GM06990 (cell line): ENCODE measurements around the gene GJA10.

Experiments used
- DNase-seq: peaks from one replicate; pipeline ENCODE4 v3.0.0-alpha.2; 2011; ENCODE audit not compliant: insufficient read length; ENCODE audit errors: extremely low read depth
- H3K27me3 ChIP-seq: replicated peaks from 2 replicates; pipeline ENCODE4 v1.6.0; 2011; ENCODE audit warnings: low read length; ENCODE audit not compliant: control insufficient read depth, insufficient read depth
- H3K36me3 ChIP-seq: 2 replicates; pipeline ENCODE4 v1.5.1; 2011; ENCODE audit warnings: low read length; ENCODE audit not compliant: control insufficient read depth, insufficient read depth
- H3K4me3 ChIP-seq: replicated peaks from 2 replicates; pipeline ENCODE4 v1.5.1; 2011; ENCODE audit warnings: low read depth, mild to moderate bottlenecking, control low read depth, low read length
- CTCF ChIP-seq: IDR thresholded peaks from 2 replicates; pipeline ENCODE4 v1.5.1; 2011; ENCODE audit warnings: low read length, control low read depth, mild to moderate bottlenecking, inconsistent platforms; ENCODE audit not compliant: insufficient read depth, poor library complexity, severe bottlenecking

Gene GJA10

GRCh38 chr6:89862698-89863097, 31.6 kb upstream of the GJA10 start:
- no peak for DNase-seq
- Histone ChIP-seq H3K4me3 (no peak overlapping the region; the same call in 1 of the 2 replicates), H3K36me3 (no peaks in the 10 kb centered on the region; the same call in none of the 2 replicates), H3K27me3 (no peaks in the 10 kb centered on the region)
- TF ChIP-seq CTCF = no peak

- no peaks in the 10 kb centered on the region for H3K27me3 ChIP-seq
- no peak for DNase-seq
- no peaks in the 10 kb centered on the region; the same call in none of the 2 replicates for H3K36me3 ChIP-seq
- TF ChIP-seq CTCF = no peak
- no peak overlapping the region for H3K4me3 ChIP-seq
Measured at GRCh38 chr6:89866024-89866678, 28.1 kb upstream of the GJA10 start.

- Histone ChIP-seq H3K27me3 (no peaks in the 10 kb centered on the region), H3K36me3 (peaks cover 4% of the 10 kb centered on the region), H3K4me3 (no peak overlapping the region)
- DNase-seq = no peak
- TF ChIP-seq CTCF = no peak
Measured at GRCh38 chr6:89873721-89874120, 20.5 kb upstream of the GJA10 start.

GRCh38 chr6:89874438-89874837, 19.8 kb upstream of the GJA10 start:
- DNase-seq = no peak
- H3K4me3 ChIP-seq = no peak overlapping the region
- no peaks in the 10 kb centered on the region for H3K27me3 ChIP-seq
- TF ChIP-seq CTCF = no peak
- H3K36me3 ChIP-seq = peaks cover 4% of the 10 kb centered on the region

GRCh38 chr6:89886378-89887120, 7.7 kb upstream of the GJA10 start:
- Histone ChIP-seq H3K36me3 (no peaks in the 10 kb centered on the region), H3K4me3 (no peak overlapping the region), H3K27me3 (no peaks in the 10 kb centered on the region)
- no peak for TF ChIP-seq CTCF
- peak; percentile 6 for DNase-seq
